Ovary (tissue), 9 donors: ENCODE data around the gene TMEM184C. TPM values are rescaled to one million over a fixed set of nuclear protein-coding genes. Genes with fewer than 3 reads are reported as not detected.

Experiments used
- DNase-seq, 5 donors: peaks; one replicate each; pipeline ENCODE4 v3.0.0-alpha.2; 2019 to 2020
- H3K27ac ChIP-seq, 2 donors: fragments of 200-600 bp; one replicate each; pipeline versions ENCODE4 v1.5.1 to v1.8.0; 2019 to 2022
- H3K27me3 ChIP-seq: fragments of 200-600 bp; one replicate; pipeline ENCODE4 v1.8.0; 2022
- H3K36me3 ChIP-seq: fragments of 200-600 bp; sonication (generic); one replicate; pipeline ENCODE4 v1.5.1; 2019
- H3K4me1 ChIP-seq: one replicate; pipeline ENCODE4 v1.8.1; 2013; ENCODE audit warnings: mild to moderate bottlenecking, moderate library complexity; ENCODE audit not compliant: insufficient read depth
- H3K4me3 ChIP-seq: fragments of 200-600 bp; sonication (generic); one replicate; pipeline ENCODE4 v1.5.1; 2017
- H3K9me3 ChIP-seq, 2 donors: fragments of 200-600 bp in 1 of 2; sonication (generic) in 1 of 2; one replicate each; pipeline versions ENCODE4 v1.5.1 to v1.8.1; 2013 to 2019; ENCODE audit warnings: mild to moderate bottlenecking in 1 of 2, moderate library complexity in 1 of 2
- CTCF ChIP-seq, 3 donors: fragments of 450-650 bp in 2 of 3; fragments of 200-600 bp in 1 of 3; IDR thresholded peaks; one replicate each; pipeline versions ENCODE4 v1.5.1 to v1.8.0; 2016 to 2022; ENCODE audit warnings: antibody characterized with exemption in 3 of 3, mild to moderate bottlenecking in 1 of 3
- EP300 ChIP-seq: sonication (generic); formaldehyde crosslinking; IDR thresholded peaks from one replicate; pipeline ENCODE4 v1.6.1; 2017; ENCODE audit warnings: antibody characterized with exemption
- POLR2A ChIP-seq: fragments of 450-650 bp; IDR thresholded peaks from one replicate; pipeline ENCODE4 v1.6.1; 2017; ENCODE audit warnings: antibody characterized with exemption, mild to moderate bottlenecking, moderate library complexity
- whole genome bisulfite sequencing, 3 donors: extraction: QIAGEN DNeasy Blood & Tissue Kit in 1 of 3; methylation state at CpG; one replicate each; pipeline versions ENCODE4 v1.1.5 to v1.1.7; 2013 to 2017; 5-methylcytosine and 5-hydroxymethylcytosine counted together
- intact Hi-C, 4 donors: fragments of 100-400 bp; cut with DNase I; formaldehyde crosslinking; loops; one replicate each; pipeline versions ENCODE4 v1.11.0 to v1.15.1; 2022 to 2023
- polyA plus RNA-seq, 2 donors: library from polyadenylated mRNA; stranded (reverse); fragments of 200-250 nt in 1 of 2; fragments of 350-450 nt in 1 of 2; fragmentation: Illumina TruSeq in 1 of 2; extraction: RNeasy Lipid Tissue Mini Kit (QIAGEN cat#74804) in 1 of 2; gene quantifications; one replicate each; pipeline ENCODE4 v1.2.3, GENCODE V29; 2013 to 2014
- total RNA-seq, 7 donors: library from RNA; depleted of rRNA in 2 of 7; stranded (reverse); fragments of >200 nt in 2 of 7; fragmentation: NEBNext Ultra II Directional in 3 of 7; extraction: Animal tissue kit (Norgen Biotek cat#: 25700) in 3 of 7; gene quantifications; one replicate each; pipeline versions ENCODE4 v1.1.0 to v1.2.4, GENCODE V29; 2016 to 2023
- donor health status: DM: no; HTN: no; CAD: no; lungs with moderate emphysema.
- donor health status: DM: no; HTN: no; CAD: no.
- donor health status: Bipolar disorder and iron deficiency.
- donor health status: DM: yes; HTN: yes; CAD: no.
- donor health status: DM: no; HTN: no; CAD: no.
- donor health status: DM: yes; HTN: yes; CAD: no.

TMEM184C gene
- total and polyA plus RNA-seq, 9 donors = 12.9 to 32.0 (median 27.6) TPM

GRCh38 chr4:147683188-147683591, 66.0 kb downstream of the TMEM184C start:
- H3K27me3 ChIP-seq = no peaks in the 10 kb centered on the region
- TF ChIP-seq POLR2A = no peak
- intact Hi-C loops = no loop called here
- peak overlapping the region; percentile 43 to 83 for H3K27ac ChIP-seq
- no peaks in the 10 kb centered on the region for H3K36me3 ChIP-seq
- DNase-seq = peak in 2 of 5 donors; percentile 46 to 50
- 0 to 1% (median 1%) methylated on average over 10 of the region's 10 CpGs for WGBS, 3 donors
- H3K9me3 ChIP-seq = no peaks in the 10 kb centered on the region
- peak overlapping the region; percentile 96 for H3K4me3 ChIP-seq
- H3K4me1 ChIP-seq = no peaks in the 10 kb centered on the region

- Histone ChIP-seq H3K27ac (peak within 1 kb of the TSS; percentile 43 to 83), H3K4me3 (peak within 1 kb of the TSS; percentile 96), H3K9me3 (no peaks in the 10 kb centered on the region), H3K4me1 (no peaks in the 10 kb centered on the region), H3K27me3 (no peaks in the 10 kb centered on the region), H3K36me3 (no peaks in the 10 kb centered on the region)
- peak; percentile 91 to 97 (median 95) for DNase-seq
- 0 to 1% (median 1%) methylated on average over 69 of the region's 69 CpGs for WGBS, 3 donors
- TF ChIP-seq CTCF (IDR thresholded peaks at IDR 0.05) (no peak), POLR2A (peak; percentile 87), EP300 (peak; percentile 19)
- intact Hi-C loops = no loop called here
These were observed 66.8 kb downstream of the TMEM184C start, which contains the start of gene PRMT9 for GRCh38 chr4:147683717-147684700. Gene PRMT9, minus strand, starts transcription at chr4:147684163. Its CDS starts 176 bp downstream, at chr4:147683987.

- Histone ChIP-seq H3K27ac (no peak overlapping the region), H3K4me1 (no peaks in the 10 kb centered on the region), H3K9me3 (no peaks in the 10 kb centered on the region), H3K36me3 (no peaks in the 10 kb centered on the region), H3K27me3 (no peaks in the 10 kb centered on the region), H3K4me3 (no peak overlapping the region)
- TF ChIP-seq POLR2A = no peak
- no peak for TF ChIP-seq EP300
- TF ChIP-seq CTCF (IDR thresholded peaks at IDR 0.05) = no peak
- 62 to 72% (median 66%) methylated on average over 4 of the region's 4 CpGs for WGBS, 3 donors
- no peak for DNase-seq
- intact Hi-C loops = no loop called here
These were observed 71.9 kb downstream of the TMEM184C start for GRCh38 chr4:147689067-147689466.

GRCh38 chr4:147691820-147692219, 74.6 kb downstream of the TMEM184C start:
- TF ChIP-seq EP300 (no peak), CTCF (IDR thresholded peaks at IDR 0.05) (no peak), POLR2A (no peak)
- WGBS, 3 donors = 73 to 85% (median 77%) methylated on average over 2 of the region's 2 CpGs
- Histone ChIP-seq H3K4me1 (no peaks in the 10 kb centered on the region), H3K9me3 (no peaks in the 10 kb centered on the region), H3K36me3 (no peaks in the 10 kb centered on the region), H3K27me3 (no peaks in the 10 kb centered on the region), H3K4me3 (no peak overlapping the region), H3K27ac (no peak overlapping the region)
- intact Hi-C loops = no loop called here
- DNase-seq = no peak

GRCh38 chr4:147693218-147693617, 76.0 kb downstream of the TMEM184C start:
- no peaks in the 10 kb centered on the region for H3K9me3 ChIP-seq
- intact Hi-C loops = no loop called here

More at GRCh38 chr4:147693218-147693617, 76.0 kb downstream of the TMEM184C start:
- no peak for TF ChIP-seq POLR2A
- no peak for TF ChIP-seq EP300
- TF ChIP-seq CTCF (IDR thresholded peaks at IDR 0.05) = no peak
- WGBS, 3 donors = 86 to 91% (median 86%) methylated on average over 3 of the region's 3 CpGs
- Histone ChIP-seq H3K4me1 (no peaks in the 10 kb centered on the region), H3K36me3 (no peaks in the 10 kb centered on the region), H3K27ac (no peak overlapping the region), H3K27me3 (no peaks in the 10 kb centered on the region), H3K4me3 (no peak overlapping the region)
- no peak for DNase-seq
